Activated CD8-positive, alpha-beta memory T cell treated with anti-CD3 and anti-CD28 coated beads for 48 hours (primary cell): ENCODE data around the gene GTPBP1.

ENCODE experiments used
- DNase-seq, 3 experiments: peaks; one replicate each; pipeline ENCODE4 v3.0.0-alpha.2; 2020; ENCODE audit warnings: low read depth in 2 of 3, low spot score in 2 of 3

The GTPBP1 gene

GRCh38 chr22:38739300-38740055, 33.7 kb downstream of the GTPBP1 start:
- DNase-seq: no peak

GRCh38 chr22:38740116-38740723, 34.5 kb downstream of the GTPBP1 start:
- no peak for DNase-seq

- no peak for DNase-seq
Observed at GRCh38 chr22:38740754-38741153, 35.0 kb downstream of the GTPBP1 start.

GRCh38 chr22:38741166-38741565, 35.4 kb downstream of the GTPBP1 start:
- DNase-seq: no peak

- no peak for DNase-seq
Observed at GRCh38 chr22:38741576-38741975, 35.8 kb downstream of the GTPBP1 start.

DNA sequence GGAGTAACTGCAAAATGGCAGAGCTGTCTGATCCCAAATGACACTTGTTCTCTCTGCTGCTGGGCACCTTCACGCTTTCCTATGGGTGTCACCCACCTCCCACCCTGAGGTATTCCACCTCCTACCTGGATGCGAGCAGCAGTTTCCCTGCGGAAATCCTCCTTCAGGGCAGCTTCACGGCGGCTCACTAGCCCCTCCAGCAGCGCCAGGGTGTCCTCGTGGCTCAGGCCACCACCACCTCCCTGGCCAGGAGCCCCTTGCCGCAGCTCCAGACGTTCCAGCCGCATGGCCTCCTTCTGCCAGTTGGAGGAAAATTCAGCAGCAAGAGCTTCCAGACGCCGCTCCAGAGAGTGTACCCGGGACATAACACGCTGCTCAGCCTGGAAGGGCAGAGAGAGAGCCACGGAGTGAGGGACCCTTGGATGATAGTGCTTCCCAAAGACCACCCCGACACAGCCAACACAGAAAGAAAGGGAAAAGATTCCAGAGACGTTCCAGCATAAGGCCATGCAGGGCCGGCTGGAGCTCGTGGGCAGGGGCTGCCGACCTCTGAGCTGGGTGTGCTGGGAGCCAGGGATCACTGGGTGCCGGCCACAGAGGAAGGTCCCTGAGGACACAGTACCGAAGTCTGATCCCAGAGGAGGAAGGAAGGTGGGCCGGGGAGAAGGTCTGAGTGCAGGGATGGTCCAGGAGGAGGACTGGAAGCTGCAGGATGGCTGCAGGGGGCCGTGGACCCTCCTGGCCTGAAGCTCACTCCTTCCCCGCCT, 36.6 kb downstream of the GTPBP1 start:
- DNase-seq: no peak

- DNase-seq: no peak
Observed at GRCh38 chr22:38744981-38745380, 39.2 kb downstream of the GTPBP1 start.

DNA sequence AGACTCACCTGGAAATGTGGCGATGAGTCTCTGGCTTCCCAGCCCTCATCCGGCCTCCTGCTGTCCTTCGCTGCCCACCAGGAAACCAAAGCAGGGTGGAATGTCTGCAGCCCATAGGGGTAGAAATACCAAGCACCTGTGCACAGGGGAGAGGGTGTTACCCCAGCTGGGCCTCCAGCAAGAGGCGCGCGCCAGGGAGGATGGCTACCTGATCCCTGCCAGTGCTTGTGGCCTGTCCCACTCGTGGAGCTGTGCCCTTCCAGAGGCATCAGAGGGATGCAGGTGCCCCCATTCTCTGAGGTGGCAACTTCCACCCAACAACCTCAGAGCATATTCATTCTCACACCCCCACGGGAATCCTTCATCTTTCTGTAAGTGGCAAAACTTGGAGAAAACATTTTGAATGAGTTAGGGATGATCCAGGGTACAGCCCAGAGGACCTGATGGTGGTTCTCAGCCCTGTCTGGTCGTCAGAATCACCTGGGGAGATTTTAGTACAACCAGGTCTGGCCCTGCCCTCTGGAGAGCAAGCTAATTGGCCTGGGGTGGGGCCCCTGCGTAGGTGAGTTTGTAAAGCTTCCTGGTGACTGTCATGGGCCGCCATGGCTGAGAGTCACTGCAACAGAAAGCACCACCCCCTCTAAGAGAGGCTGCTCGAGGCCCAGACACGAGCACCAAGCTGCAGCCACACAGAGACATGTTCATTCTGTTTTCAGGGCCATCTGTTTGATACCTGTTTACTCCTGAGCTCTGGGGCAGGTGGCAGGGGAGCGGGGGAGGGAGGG, 40.1 kb downstream of the GTPBP1 start:
- DNase-seq: no peak

- no peak for DNase-seq
Observed at GRCh38 chr22:38748487-38749136, 42.9 kb downstream of the GTPBP1 start.

- DNase-seq: no peak
Observed at GRCh38 chr22:38750104-38750503, 44.4 kb downstream of the GTPBP1 start.

- DNase-seq: no peak
Observed at GRCh38 chr22:38750638-38751037, 44.9 kb downstream of the GTPBP1 start.

DNA sequence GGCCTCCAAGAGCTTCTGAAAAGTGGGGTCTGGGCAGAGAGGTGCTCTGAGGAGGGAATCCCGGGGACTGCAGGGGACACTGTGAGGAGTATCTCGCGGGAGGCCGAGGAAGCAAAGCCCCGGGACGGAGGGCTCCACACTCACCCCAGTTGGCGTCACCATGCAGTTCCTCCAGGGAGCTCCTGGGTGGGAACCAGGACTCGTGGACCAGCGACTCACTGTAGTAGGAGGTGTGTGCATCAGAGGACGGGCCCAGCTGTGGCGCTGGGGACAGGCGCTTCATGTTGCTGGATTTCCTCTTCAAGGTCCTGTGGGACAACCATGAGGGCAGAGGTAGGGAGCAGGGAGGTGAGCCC, 45.3 kb downstream of the GTPBP1 start:
- no peak for DNase-seq

- DNase-seq: peak in 1 of 3 experiments; percentile 57
Observed at GRCh38 chr22:38751422-38752346, 45.9 kb downstream of the GTPBP1 start.

- no peak for DNase-seq
Observed at GRCh38 chr22:38753948-38754750, 48.4 kb downstream of the GTPBP1 start.

DNA sequence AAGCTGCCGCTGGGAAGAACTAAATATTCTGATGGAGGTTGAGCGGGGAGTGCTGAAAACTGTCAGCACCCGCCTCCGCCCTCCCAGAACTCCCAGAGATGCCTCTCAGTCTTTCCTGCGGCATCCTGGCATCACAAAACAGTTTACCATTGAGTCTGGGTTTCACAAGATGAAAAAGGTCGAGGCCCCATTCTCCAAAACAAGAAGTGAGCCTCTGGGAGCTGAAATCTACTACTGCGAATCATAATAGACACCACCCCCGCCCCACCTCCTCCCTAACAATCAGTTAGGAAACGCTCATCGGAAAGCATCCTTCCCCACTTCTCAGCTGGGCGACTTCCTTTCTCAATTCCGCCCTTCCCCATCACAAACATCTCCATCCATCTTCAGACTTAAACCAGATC, 49.0 kb downstream of the GTPBP1 start:
- no peak for DNase-seq

DNA sequence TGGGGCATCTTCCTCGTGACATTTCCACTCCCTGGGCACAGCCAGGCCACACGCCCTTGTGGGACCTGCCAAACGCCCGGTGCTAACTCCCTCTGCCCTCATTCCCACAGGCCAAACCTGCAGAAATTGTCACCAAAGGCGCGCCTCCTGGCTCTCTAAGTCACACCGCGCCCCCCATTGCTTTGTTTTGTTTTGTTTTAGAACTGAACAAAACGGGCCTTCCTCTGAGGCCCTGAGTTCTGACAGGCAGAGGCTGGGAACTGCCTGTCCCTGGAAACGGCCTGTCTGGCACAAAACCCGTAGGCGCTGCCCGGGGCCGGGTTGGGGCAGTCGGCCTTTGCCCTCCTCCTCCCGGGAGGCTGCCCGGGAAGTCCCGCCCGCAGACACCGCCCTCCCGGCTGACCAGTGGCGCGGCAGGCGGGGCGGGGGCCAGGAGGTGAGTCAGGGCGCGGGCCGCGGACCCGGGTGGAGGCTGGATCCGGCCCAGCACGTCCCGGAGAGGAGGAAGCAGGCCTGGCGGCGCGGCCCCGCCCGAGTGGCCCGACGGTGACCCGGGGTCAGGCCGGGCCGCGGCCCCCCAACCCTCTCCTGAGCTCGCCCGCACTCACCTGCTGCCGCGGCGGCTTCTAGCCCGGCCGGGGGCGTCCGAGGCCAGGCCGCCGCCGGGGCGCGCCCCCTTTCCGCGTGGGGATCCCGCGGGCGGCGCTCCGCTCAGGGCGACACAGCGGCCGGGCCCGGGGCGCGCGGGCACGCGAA, 49.6 kb downstream of the GTPBP1 start:
- DNase-seq: peak in 1 of 3 experiments; percentile 50

DNA sequence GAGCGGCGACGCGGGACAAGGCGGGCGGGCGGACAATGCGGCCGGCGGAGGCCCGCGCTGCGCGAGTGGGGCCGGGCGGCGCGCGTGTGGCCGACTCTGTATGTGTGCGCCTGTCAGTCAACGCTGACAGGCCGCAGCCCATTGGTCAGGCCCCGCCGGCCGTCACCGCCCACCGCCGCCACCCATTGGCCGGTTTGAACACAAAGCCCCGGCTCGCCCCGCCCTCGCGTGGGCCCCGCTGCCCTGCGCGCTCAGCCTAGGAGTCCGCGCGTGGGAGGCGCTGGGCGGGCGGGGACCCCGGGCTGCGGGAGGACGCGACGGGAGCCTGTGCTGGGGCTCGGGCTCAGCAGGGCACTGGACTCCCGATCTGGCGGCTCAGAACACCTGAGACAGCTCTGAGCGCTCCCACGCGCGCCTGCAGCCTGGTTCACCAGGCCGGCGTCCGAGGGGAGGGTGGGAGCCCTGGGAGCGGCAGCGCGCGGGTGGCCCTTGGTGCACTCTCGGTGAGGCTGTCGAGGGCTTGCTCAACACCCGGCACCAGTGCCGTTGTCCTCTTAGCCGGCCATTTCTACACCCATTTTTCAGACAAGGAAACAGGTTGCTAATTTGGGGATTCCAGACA, 50.3 kb downstream of the GTPBP1 start, which contains the start of gene SUN2:
TSS of gene SUN2 (minus strand) at position 88 of the 622 bp plus-strand sequence. CDS start 3,370 bp downstream, outside the sequence.
- DNase-seq: peak; percentile 76 to 92 (median 88)
